NT2/D1 (cell line): ENCODE results near the gene PDK2.

Source experiments
- DNase-seq: peaks from one replicate; pipeline ENCODE4 v3.0.0-alpha.2; 2011; ENCODE audit warnings: low read depth, low spot score
- H3K27me3 ChIP-seq: 2 replicates; pipeline ENCODE4 v1.6.0; 2011; ENCODE audit warnings: mild to moderate bottlenecking; ENCODE audit not compliant: insufficient read length, insufficient read depth
- H3K36me3 ChIP-seq: 2 replicates; pipeline ENCODE4 v1.6.1; 2011; ENCODE audit warnings: mild to moderate bottlenecking, low read length, mixed read lengths; ENCODE audit not compliant: insufficient read depth, insufficient read length
- H3K4me1 ChIP-seq: 2 replicates; pipeline ENCODE4 v1.5.1; 2011; ENCODE audit not compliant: insufficient read depth, insufficient read length
- H3K4me3 ChIP-seq: 2 replicates; pipeline ENCODE4 v1.5.1; 2011; ENCODE audit warnings: low read depth; ENCODE audit not compliant: insufficient read length
- H3K9ac ChIP-seq: 2 replicates; pipeline ENCODE4 v1.6.0; 2011; ENCODE audit warnings: low read depth; ENCODE audit not compliant: insufficient read length
- H3K9me3 ChIP-seq: 2 replicates; pipeline ENCODE4 v1.5.1; 2011; ENCODE audit warnings: mild to moderate bottlenecking, low read length; ENCODE audit not compliant: insufficient read depth
- SUZ12 ChIP-seq: IDR thresholded peaks from 2 replicates; pipeline ENCODE4 v1.6.1; 2011; ENCODE audit not compliant: insufficient read length, insufficient read depth; ENCODE audit errors: extremely low read depth
- YY1 ChIP-seq: IDR thresholded peaks from 2 replicates; pipeline ENCODE4 v1.6.1; 2011; ENCODE audit not compliant: insufficient read length, insufficient read depth
- ZNF274 ChIP-seq: IDR thresholded peaks from 2 replicates; pipeline ENCODE4 v1.6.1; 2011; ENCODE audit warnings: mild to moderate bottlenecking, low read depth, low read length

PDK2 gene

DNA sequence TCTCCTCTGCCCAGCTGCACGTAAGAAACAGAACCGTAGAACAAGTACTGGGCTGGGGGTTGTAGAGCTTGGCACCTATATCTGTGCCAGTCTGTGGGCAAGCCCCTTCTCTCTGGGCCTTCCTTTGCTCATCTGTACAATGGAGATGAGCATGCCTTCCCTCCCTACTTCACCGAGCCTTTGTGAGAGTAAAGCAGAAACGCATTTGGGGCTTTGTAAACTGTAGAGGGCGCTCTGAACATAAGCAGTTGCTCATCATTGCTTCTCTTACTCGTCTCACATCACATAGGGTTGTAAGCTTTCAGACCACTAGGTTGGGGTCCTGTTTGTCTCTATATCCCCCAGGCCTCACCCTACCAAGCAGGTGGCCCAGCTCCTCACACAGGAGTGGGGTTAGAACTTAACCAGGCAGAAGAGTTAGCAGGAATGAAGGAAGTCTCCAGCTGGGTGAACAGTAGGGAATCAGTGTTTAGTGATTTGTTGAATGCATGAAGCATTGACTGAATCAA is 19.8 kb downstream of the PDK2 start:
- no peaks in the 10 kb centered on the region for H3K9me3 ChIP-seq
- DNase-seq, result no peak
- peaks cover 31% of the 10 kb centered on the region for H3K4me1 ChIP-seq
- peaks cover 23% of the 10 kb centered on the region for H3K36me3 ChIP-seq
- H3K9ac ChIP-seq, result no peak overlapping the region
- TF ChIP-seq SUZ12 (no peak), YY1 (no peak), ZNF274 (no peak)
- peaks cover 22% of the 10 kb centered on the region for H3K27me3 ChIP-seq
- H3K4me3 ChIP-seq, result no peak overlapping the region

DNA sequence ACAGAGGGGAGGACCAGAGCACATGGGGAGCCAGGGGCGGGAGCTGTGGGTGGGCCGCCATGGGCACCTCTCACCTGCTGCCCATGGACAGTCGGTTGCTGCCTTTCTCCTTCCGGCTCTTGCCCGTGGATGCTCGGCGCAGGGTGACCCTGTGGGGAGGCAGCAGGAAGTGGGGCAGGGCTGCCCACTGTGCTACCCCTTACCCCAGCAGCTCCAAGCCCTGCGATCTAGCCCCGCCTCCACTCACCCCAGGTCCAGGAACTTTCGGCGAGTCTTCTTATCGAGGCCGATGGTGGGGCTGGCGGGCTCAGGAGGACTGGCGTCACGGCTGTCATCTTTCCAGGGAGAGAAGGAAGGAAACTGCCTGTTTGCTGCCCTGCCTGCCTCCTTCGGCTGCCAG is 20.6 kb downstream of the PDK2 start:
- H3K4me3 ChIP-seq, result no peak overlapping the region
- peaks cover 31% of the 10 kb centered on the region for H3K4me1 ChIP-seq
- no peak for DNase-seq
- H3K9me3 ChIP-seq, result no peaks in the 10 kb centered on the region
- no peak overlapping the region for H3K9ac ChIP-seq
- peaks cover 24% of the 10 kb centered on the region for H3K27me3 ChIP-seq
- TF ChIP-seq YY1 (no peak), ZNF274 (no peak)
- peaks cover 16% of the 10 kb centered on the region for H3K36me3 ChIP-seq

DNA sequence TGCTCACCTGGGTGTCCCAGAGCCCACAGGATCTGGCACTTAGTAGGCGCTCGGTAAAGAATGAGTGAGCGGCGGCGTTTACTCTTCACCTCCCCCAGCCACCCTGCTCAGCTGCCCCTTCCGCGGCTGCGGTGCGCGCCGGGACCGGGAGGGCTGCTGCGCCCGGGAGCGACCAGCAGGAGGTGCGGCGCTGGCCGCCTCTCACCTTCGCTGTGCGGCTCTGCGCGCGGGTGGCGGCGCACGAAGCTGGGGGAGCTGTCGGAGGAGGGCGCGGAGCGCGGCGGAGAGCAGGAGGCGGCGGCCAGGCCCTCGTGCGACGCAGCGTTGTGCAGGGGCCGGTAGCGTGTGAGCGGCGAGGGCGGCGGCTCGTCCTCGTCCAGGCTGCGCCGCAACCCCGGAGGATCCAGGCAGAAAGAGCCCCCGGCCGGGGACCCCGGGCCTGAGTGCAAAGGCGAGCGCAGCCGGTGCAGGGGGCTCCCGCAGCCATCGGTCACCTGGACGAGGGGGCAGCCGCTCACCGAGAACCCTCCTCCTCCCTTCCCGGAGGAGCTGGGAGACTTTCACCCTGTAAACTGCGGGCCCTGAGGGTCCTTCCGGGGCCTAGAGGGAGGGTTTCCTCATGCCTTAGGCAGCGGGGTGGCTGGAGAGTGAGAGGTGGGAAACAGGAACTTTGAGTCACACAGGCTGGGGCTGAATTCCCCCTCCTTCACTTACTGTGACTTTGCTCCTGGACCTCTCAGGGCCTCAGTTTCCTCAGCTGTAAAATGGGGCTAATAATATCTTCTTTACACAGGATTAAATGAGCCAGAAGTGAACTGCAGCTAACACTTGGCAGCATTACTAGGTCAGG is 22.3 kb downstream of the PDK2 start:
- H3K4me1 ChIP-seq, result peaks cover 28% of the 10 kb centered on the region
- peaks cover 10% of the 10 kb centered on the region for H3K36me3 ChIP-seq
- DNase-seq, result peak; percentile 70
- no peaks in the 10 kb centered on the region for H3K9me3 ChIP-seq
- no peak for TF ChIP-seq SUZ12
- no peak for TF ChIP-seq YY1
- no peak for TF ChIP-seq ZNF274
- peak overlapping the region; percentile 31 for H3K4me3 ChIP-seq
- peaks cover 24% of the 10 kb centered on the region for H3K27me3 ChIP-seq
- H3K9ac ChIP-seq, result peak overlapping the region; percentile 76

DNA sequence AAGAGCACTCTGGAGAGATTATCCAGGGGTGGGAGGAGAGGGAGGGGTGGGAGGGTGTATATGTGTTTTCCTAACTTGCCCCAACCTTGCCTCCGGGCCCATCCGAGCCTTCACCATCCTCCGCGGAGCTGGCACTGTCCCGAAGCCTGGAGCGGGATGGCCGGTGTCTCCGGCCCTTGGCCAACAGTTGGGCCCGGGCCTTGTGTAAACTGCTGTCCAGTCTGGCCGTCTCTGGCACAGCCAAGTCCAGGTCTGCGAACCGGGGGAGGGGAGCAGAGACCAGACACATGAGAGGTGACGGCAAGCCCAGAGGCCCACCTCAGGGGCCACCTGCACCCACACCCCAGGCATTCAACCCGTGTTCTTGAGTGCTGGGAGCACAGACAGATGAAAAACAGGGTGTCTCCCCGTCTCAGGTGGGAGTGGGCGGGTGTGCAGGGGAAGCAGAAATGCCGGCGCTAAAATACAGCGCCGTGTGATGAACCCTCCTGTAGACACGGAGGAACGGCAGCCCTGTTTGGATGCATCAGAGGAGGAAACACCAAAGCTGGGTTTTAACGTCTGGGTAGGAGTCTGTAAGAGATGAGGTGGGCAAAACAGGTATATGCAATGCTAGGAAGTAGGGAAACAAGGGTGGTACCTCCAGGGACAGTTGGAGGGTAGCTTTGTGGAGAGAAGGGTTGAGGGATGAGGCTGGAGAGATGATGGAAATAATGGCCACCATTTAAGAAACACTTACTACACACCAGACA is 23.1 kb downstream of the PDK2 start:
- no peak for DNase-seq
- Histone ChIP-seq H3K4me1 (peaks cover 25% of the 10 kb centered on the region), H3K4me3 (no peak overlapping the region), H3K9ac (no peak overlapping the region), H3K27me3 (peaks cover 24% of the 10 kb centered on the region), H3K36me3 (peaks cover 10% of the 10 kb centered on the region), H3K9me3 (no peaks in the 10 kb centered on the region)
- no peak for TF ChIP-seq ZNF274

DNA sequence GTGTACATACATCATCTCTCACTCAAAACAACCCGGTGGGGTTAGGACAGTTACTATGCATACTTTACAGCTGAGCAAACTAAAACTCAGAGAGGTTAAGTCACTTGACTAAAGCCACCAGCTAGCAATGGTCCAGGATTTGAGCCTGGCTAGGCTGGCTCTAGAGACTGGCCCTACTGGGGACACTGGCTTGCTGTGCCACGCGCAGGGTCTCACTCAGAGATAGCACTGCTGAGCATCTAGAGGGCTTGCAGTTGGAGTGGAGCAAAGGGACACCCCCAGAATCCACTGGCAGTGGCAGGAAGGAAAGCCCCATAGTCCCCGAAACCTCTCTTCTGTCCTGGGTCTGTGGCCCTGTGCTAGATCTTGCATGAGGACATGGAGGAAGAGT is 23.7 kb downstream of the PDK2 start:
- Histone ChIP-seq H3K36me3 (peaks cover 4% of the 10 kb centered on the region), H3K9me3 (no peaks in the 10 kb centered on the region), H3K27me3 (peaks cover 24% of the 10 kb centered on the region), H3K9ac (no peak overlapping the region), H3K4me3 (no peak overlapping the region), H3K4me1 (peaks cover 23% of the 10 kb centered on the region)
- no peak for DNase-seq
- TF ChIP-seq YY1, result no peak
- no peak for TF ChIP-seq ZNF274
- TF ChIP-seq SUZ12, result no peak

DNA sequence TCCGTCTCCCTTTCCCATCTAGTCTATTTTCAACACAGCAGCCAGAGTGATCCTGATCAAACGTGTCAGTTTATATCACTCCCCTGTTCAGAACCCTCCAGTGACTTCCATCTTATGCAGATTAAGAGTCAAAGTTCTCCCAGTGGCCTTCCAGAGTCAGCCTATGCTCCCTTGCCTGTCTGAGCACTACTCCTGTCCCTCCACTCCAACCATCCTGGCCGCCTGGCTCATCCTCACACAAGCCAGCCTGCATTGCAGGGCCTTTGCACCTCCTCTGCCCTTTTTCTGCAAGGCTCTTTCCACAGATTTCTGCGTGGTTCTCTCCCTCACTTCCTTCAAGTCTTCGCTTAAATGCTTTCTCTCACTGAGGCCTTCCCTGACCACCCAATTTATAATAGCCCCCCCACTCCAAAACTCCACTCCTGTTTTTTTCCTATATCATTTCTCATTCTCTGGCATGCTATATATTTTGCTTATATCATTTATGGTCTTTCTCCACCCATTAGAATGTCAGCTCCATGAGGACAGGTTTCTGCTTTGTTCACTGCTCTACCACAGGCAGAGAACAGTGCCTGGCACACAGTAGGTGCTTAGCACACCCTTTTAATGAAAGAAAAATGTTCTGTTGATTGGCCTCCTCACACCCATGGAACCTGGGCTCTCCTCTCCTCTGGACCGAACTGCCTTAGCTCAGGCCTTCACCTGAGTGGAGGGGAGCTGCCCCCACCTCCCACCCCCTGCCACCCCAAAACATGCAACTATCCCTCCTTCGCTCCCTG is 25.5 kb downstream of the PDK2 start:
- no peak for DNase-seq
- TF ChIP-seq YY1 (no peak), SUZ12 (no peak), ZNF274 (no peak)
- Histone ChIP-seq H3K9me3 (no peaks in the 10 kb centered on the region), H3K4me1 (peaks cover 14% of the 10 kb centered on the region), H3K36me3 (no peaks in the 10 kb centered on the region), H3K27me3 (peaks cover 27% of the 10 kb centered on the region), H3K4me3 (no peak overlapping the region), H3K9ac (no peak overlapping the region)

DNA sequence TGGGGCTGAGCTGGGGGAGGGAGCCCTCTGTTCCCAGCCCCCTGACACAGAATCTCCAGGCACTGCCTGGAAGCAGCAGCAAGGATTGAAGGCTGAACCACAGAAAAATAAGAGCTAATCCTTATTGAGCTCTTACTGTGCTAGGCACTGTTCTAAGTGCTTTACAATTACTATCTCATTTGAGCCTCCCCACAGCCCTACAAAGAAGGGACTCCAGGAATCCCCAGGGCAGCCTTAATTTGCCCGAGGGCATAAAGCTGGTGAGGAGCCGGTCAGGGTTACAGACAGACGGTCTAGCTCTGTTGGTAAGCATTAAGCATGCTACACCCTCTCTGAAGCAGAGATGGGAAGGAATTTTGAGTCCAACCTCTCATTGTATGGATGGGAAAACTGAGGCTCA is 27.8 kb downstream of the PDK2 start:
- H3K27me3 ChIP-seq, result peaks cover 23% of the 10 kb centered on the region
- no peaks in the 10 kb centered on the region for H3K9me3 ChIP-seq
- H3K36me3 ChIP-seq, result no peaks in the 10 kb centered on the region
- no peak overlapping the region for H3K9ac ChIP-seq
- peaks cover 15% of the 10 kb centered on the region for H3K4me1 ChIP-seq
- TF ChIP-seq SUZ12 (no peak), ZNF274 (no peak), YY1 (no peak)
- no peak overlapping the region for H3K4me3 ChIP-seq
- no peak for DNase-seq
